HPDE6-E6E7 (cell line): ENCODE data around the gene AUNIP.
"Not testable (repeated sequence)": the region's sequence is repeated elsewhere in the genome, so short reads cannot be mapped to it uniquely, and the experiment has no call there.

Source experiments
- DNase-seq: peaks from one replicate; pipeline ENCODE4 v3.0.0; 2011; ENCODE audit warnings: missing footprints; ENCODE audit errors: extremely low spot score

AUNIP gene

DNA sequence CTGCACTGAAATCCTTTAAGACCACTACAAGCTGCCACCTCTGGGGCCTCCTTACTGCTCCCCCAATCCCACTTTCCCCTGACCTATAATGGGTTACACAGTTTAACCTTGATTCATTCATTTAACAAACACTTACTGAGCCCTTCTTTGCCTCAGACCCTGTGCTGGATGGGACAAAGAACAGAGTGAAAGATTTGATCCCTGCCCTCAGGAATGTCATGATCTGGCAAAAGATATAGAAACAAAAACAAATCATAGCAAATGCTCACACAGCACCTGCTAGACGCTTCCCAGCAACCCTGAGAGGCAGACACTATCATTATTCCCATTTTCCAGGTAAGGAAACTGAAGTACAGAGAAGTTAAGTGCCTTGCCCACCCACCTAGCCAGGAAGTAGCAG is 7.0 kb upstream of the AUNIP start:
- no peak for DNase-seq

DNA sequence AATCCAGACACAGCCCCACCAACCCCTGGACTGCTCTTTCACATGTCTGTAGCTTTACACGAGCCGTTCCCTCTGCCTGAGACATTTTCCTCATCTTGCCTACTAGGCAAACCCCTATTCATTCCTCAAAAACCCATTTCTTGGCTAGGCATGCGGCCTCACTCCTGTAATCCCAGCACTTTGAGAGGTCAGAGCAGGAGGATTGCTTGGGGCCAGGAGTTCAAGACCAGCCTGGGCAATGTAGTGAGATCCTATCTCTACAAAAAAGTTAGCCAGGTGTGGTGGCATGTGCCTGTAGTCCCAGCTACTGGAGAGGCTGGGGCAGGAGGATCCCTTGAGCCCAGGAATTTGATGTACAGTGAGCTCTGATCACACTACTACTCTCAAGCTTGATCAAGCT is 5.2 kb upstream of the AUNIP start:
- DNase-seq = no peak

DNA sequence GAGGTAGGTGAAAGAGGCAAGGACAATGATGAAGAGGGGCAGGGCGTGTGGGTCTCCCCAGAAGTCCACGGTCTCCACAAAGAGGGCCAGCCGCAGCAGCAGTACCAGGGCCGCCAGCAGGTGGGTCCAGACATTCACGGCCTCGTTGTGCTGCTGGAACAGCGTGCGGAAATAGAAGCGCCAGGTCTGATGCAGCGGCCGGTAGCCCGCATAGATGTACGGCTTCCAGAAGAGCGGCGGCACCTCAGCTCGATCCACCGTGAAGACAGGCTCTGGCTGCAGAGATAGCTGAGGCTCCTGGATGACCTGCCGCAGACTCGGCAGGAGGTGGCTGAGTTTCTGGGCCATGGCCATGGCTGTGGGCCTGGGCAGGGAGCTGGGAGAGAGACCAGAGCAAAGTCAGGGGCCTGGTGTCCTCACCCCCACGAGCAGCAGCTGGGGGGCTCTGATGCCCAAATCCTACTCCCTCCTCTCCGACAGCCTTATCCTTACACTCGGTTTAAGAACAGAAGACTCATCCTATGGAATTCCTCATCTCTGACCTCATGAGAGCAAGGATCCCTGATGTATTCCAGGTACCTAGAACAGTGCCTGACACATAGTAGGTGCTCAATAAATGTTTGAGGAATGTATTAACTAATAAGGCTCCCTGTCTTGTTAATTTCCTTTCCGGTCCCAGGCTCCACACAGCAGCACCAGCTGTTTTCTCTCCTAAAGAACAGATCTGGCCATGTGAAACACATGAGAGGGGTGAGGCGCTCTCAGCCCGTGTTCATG is 4.4 kb upstream of the AUNIP start:
- DNase-seq = no peak

DNA sequence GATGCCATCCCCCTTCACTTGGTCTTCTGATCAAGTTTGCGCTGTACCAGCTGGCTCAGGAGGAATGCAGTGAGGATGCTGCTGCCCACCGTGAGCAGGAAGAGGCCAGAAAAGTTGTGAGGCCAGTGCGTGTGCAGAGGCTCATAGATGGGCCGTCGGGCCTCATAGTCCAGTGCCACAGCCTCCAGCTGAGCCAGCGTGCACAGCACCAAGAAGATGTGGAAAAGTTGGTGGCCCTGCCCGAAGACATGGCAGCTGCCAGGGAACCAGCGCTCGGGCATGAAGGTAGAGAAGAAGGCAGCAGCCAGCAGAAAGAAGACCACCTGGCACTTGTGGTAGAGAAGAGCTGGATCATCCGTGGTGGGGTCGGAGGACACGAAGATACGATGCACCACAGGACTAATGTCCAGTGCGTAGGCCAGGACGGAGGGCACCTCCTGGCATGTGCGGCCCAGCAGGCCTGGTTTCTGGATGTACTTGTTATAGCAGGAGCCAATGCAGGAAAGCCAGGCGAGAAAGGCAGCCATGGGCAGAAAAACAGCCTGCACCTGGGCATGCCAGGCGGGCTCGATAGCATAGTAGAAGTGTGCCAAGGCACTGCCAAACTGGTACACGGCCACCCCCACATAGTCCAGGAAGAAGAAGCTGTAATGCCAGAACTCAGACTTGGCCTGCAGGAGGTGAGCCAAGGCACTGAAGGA is 3.7 kb upstream of the AUNIP start:
- no peak for DNase-seq

DNA sequence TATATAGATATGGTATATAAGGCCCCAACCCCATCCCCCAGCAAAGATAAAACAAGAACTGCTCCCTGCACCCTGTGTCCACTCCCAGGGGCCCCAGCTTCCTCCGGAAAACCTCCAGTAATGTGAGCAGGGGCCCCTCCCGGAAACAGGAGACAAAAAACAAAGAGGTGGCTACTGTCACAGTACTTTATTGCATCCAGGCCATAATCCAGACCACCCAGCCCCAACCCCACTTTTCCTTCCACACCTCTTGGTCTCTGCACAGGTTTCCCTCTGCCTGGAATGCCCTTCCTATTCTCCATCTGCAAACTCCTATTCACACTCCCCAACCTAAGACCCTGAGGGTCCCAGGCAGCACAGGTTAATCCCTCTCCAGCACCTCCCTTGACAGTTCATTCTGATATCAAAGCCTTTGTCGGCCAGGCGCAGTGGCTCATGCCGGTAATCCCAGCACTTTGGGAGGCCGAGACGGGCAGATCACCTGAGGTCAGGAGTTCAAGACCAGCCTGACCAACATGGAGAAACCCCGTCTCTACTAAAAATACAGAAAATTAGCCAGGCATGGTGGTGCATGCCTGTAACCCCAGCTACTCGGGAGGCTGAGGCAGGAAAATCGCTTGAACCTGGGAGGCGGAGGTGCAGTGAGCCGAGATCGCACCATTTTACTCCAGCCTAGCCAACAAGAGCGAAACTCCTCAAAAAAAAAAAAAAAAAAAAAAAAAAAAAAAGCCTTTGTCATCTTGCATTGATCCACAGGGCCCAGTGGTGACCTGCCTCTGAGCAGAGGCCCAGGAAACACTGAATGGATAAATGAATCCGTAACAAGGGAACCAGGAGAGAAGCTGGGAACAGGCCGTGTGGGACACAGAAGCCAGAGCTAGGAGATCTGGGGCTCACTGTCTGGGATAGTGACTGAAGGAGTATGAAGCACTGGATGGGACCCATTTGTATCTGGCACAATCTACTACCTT is 2.3 kb upstream of the AUNIP start:
- DNase-seq = no peak

DNA sequence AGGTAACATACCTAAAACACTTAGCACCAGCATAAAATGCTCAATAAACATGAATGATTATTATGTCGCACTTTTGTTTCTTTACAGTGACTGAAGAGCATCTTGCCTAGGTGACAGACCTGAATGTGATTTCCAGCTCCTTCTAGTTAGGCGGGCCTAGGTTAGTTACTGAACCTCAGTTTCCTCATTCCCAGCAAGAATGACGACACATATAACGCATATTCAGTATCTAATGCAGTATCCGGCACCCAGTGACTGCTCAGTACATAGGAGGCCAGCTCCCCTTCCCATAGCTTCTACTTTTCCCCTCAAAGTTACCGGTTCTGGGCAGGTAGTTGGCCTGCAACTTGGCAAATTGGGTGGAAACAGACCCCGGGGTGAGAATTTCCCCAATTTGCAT is 763 bp downstream of the AUNIP start:
- no peak for DNase-seq

DNA sequence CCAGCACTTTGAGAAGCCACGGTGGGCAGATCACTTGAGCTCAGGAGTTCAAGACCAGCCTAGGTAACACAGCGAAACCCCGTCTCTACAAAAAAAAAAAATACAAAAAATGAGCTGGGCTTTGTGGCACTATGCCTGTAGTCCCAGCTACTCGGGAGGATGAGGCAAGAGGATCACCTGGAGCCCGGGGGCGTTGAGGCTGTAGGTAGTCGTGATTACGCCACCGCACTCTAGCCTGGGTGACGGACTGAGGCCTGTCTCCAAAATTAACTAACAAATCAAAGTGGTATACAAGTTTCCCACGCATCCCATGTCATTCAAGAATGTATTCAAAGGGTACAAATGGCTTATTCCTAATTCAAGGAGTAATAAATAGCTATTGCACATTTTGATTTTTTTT is 2.4 kb downstream of the AUNIP start:
- DNase-seq = no peak

DNA sequence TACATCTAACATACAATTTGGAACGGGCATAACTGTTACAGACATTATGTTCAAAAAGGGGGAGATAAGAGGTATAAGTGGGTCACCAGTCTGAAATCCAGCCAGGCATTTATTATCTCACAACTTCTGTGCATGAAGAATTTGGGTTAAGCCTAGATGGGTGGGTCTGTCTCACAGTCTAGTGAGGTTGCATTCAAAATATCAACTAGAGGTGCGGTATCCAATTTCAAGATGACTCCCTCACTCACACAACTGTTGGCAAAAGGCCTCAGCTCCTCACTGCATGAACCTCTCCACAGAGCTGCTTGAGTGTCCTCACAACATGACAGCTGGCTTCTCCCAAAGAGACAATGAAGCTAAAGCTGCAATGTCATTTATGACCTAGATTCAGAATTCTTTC is 4.7 kb downstream of the AUNIP start:
- no peak for DNase-seq

DNA sequence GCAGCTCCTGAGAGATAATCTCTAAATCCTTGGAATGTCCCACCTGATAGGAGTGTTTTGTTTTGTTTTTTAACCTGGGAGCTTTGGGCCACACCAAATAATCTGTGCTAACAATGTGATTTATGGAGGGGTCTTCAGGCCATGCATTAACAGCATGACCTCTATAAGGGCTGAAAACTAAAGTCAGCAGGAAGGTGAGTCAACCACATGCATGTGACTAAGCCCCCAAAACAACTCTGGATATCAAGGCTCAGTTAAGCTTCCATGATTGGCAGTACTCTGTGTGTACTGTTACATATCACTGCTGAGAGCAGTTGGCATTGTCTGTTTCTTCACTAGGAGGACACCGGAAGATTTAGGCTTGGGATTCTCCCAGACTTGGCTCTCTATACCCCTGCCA is 10.7 kb downstream of the AUNIP start:
- DNase-seq = no peak

DNA sequence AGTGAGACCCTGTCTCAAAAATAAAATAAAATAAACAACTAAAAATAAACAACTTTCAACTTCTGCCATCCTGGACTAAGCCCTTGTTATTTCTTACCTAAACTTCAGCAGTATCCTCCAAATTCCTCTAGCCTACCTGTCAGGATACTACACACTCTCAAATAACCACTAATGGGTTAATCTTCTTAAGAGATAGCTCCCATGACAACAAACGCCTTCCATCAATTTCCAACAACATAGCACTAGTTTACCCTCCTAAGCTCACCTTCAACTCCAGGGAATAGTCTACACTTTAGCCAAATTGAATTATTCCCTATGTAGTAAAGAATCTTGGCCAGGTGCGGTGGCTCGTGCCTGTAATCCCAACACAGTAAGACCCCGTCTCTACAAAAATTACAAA is 11.3 kb downstream of the AUNIP start:
- DNase-seq = no peak

DNA sequence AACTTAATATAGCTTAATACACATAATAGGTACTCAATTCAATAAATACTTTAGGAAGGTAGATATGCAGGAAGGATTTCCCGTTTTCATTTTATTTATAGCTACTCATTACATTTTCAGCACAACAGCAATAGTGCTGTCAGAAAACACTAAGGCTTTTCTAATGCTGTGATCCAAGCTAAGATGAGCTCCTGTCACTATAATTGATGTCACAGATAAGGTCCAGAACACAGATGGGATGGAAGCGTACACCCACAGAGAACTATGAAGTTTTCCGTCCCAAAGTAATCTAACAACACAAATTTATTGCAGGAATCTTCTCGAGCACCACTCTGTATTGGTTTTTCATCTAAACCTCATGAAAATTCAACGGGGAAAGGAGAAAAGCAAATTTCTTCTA is 13.6 kb downstream of the AUNIP start:
- no peak for DNase-seq

DNA sequence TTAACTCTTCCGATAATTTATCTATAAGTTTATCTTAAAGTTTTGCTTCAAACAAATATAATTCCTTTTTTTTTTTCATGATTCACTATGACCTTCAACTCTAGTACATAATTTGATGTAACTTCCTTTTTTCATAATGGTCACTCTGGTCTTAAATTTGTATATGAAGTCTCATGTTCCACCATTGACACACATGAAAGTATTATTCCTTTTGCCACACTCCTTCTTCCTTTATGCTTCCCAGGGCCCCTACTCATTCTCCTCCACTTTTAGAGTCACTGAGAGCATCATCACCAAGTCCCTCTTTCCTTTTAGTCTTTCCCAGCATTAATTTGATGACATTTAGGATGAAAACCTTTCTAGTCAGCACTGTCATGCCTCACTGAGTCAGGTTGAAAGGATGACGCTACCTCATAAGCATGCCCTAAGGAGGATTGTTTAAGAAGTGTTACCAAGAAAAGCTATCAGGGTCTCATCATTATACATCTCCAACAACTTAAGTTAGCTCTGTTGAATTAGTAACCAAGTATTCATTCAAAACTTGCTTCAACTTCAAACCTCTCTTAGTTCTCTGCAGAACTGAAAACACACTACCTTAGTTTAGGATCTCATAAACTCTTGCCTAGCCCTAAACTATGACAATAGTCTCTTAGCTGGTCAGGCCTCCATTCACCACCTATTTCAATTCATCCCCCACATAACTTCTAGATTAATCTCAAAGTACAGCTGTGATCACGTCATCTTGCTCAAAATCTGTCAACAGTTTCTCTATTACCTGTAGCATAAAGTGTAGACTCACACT is 14.5 kb downstream of the AUNIP start:
- DNase-seq = no peak

DNA sequence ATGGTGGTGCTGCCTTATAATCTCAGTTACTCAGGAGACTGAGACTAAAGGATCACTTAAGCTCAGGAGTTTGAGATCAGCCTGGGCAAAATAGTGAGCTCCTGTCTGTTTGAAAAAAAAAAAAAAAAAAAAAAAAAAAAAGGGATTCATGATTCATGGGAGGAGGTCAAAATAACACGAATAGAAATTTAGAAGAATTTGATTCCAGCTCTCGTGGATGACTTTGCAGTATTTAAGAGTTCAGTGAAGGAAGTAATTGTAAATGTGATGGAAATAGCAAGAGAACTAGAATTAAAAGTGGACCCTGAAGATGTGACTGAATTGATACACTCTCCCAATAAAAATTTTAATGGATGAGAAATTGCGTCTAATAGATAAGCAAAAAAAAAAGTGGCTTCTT is 15.8 kb downstream of the AUNIP start:
- DNase-seq = no peak

DNA sequence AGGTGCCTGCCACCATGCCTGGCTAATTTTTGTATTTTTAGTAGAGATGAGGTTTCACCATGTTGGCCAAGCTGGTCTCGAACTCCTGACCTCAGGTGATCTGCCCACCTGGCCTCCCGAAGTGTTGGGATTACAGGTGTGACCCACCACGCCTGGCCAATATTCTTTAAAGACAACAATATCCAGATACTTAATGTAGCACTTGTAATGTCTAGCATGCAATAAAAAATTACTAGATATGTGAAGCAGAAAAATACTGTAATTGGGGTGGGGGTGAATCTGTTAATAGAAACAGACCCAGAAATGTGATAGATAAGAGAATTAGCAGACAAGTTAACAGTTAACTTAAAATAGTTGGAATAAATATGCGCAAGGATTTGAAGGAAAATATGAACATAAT is 19.4 kb downstream of the AUNIP start:
- DNase-seq = not testable (repeated sequence)

DNA sequence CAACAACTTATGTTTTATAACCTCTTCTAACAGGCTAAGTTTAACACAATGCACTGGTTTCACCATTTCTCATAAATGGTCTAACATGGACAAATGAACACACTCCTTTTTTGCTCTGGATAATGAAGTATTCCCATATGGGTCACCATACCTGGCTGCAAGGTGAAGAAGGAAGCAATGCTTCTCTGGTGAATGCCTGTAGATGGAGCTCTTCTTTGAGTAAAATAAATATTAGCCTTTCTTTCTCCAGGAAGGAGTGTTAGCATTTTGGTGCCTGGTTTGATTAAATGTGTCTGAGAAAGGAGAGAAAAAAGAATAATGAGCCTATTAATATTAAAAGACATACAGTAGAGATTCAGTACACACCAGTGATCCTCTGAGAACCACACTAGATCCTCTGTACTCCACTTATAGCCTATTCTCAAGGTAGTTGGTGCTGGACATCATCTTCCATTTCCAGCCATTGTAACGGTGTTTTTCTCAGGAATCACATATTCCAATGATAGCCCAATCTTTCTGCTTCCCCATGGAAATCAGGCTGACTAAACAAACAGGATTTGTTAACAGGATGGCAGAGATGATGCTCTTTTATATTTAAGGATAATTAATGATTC is 21.9 kb downstream of the AUNIP start:
- no peak for DNase-seq

DNA sequence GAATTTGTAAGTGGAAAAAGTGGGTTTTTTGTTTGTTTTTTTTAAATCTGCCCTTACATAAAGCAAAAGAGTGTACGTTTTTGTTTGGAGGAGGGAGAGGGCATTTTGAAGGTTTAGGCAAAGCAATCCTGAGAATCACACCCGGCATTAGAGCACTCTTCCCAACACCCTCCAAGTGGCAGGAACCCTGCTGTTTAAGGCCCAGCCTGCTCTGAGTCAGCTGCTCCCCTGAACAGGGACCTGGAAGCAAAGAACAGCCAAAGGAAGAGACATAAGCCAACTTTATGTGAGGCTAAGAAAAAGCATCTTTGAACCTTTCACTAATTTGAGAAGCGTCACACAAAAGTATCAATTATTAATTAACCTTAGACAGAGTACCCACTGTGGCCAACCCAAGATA is 22.6 kb downstream of the AUNIP start:
- DNase-seq = no peak

DNA sequence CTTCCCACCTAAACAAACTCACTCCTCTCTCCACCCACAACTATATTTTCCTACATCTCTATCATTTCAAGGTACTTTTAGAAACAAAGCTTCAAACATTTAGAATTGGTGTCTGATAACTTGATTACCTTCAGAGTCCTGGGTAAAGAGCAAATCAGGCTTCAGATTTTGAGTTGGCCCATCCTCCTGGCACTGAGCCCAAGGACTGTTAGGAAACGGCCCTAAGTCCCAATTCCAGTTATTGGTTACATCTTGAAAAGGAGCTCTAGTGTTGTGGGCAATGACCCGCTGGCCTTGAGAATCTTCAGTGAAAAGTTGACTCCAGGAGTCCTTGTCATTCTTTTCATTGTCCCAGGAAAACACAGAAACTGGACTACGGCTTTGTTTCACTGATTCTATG is 24.4 kb downstream of the AUNIP start:
- no peak for DNase-seq

DNA sequence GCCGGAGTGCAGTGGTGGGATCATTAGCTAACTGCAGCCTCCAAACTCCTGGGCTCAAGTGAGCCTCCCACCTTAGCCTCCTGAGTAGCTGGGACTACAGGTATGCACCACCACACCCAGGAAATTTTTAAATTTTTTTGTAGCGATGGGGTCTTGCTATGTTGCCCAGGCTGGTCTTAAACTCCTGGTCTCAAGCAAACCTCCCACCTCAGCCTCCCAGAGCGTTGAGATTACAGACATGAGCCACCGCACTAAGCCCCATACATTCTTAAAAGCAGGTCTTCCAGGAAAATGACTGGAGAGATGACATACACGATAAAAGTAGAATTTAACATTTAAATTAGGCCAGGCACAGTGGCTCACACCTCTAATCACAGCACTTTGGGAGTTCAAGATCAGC is 26.1 kb downstream of the AUNIP start:
- DNase-seq = no peak

DNA sequence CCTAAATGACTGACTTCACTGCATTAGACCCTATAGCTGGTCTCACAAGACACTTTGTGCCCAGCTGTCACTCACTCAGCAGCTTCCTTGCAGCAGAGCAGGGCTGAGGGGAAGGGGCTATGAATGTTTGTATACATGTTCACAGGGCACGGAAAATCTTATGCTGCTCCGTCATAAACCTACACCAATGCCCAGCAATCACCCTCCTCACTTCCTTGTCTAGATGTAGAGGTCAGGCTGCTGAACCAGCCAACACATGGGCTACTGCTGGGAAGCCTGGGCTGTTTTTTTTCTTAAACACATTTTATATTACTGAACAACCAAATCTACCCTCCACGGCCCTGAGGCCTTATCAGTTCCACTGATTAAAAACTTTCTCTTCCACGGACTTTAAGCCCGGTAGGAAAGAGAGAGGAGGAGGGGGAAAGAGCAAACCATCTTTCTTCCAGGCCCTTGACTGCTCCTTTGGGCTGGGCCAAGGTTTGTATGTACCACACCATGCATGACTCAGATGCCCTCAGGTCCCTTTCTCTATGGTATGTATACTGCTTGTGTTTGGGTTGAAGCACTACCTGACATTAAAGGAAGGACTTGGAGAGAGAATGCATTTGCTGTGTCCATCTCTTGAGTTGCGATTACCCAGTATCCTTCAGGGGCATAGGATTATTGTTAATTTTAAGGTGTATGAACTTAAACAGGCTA is 26.8 kb downstream of the AUNIP start:
- DNase-seq = no peak

DNA sequence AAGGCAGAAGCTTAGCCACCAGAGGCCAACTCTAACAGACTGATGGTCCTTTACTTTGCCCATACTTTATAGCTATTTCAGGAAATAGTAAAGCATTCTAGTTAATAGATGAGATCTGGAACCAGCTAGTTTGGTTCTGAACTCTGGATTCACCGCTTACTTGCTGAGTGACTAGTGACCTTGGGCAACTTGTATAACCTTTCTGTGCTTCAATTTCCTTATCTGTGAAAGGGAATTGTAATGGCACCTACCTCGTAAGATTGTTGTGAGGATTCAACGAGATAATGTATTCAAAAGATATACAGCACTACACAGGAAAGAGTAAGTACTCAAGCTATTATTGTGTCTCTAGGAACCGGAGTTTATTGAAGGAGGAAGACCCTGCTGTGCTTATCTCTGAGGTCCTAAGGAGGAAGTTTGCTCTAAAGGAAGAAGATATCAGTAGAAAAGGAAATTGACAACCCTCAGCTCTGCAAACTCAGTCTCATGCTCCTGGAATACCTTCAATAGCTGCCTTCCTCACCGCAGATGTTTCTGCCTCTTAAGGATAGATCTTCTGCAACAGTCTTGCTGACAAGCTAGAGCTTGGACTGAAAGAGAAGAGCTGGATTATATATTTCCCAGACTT is 27.6 kb downstream of the AUNIP start:
- no peak for DNase-seq
